Transverse colon (tissue), 4 donors: ENCODE data around the gene SLX4.

Experiments
- CTCF ChIP-seq, 5 experiments: fragments of 200-600 bp in 3 of 5; fragments of 450-650 bp in 2 of 5; sonication (generic) in 3 of 5; IDR thresholded peaks; 1 replicate in 2 of 5; 2 replicates in 3 of 5; pipeline ENCODE4 v1.5.1; 2016 to 2017; ENCODE audit warnings: antibody characterized with exemption in 5 of 5, inconsistent platforms in 3 of 5, mild to moderate bottlenecking in 2 of 5, moderate library complexity in 1 of 5
- EP300 ChIP-seq: sonication (generic); formaldehyde crosslinking; IDR thresholded peaks from one replicate; pipeline ENCODE4 v1.6.1; 2017; ENCODE audit warnings: antibody characterized with exemption, low read depth
- POLR2A ChIP-seq: fragments of 450-650 bp; IDR thresholded peaks from one replicate; pipeline ENCODE4 v1.6.1; 2016; ENCODE audit warnings: antibody characterized with exemption, mild to moderate bottlenecking, moderate library complexity
- POLR2AphosphoS5 ChIP-seq, 3 donors: sonication (generic); formaldehyde crosslinking; IDR thresholded peaks; one replicate each; pipeline ENCODE4 v1.6.1; 2016; ENCODE audit warnings: antibody characterized with exemption in 3 of 3

DNA sequence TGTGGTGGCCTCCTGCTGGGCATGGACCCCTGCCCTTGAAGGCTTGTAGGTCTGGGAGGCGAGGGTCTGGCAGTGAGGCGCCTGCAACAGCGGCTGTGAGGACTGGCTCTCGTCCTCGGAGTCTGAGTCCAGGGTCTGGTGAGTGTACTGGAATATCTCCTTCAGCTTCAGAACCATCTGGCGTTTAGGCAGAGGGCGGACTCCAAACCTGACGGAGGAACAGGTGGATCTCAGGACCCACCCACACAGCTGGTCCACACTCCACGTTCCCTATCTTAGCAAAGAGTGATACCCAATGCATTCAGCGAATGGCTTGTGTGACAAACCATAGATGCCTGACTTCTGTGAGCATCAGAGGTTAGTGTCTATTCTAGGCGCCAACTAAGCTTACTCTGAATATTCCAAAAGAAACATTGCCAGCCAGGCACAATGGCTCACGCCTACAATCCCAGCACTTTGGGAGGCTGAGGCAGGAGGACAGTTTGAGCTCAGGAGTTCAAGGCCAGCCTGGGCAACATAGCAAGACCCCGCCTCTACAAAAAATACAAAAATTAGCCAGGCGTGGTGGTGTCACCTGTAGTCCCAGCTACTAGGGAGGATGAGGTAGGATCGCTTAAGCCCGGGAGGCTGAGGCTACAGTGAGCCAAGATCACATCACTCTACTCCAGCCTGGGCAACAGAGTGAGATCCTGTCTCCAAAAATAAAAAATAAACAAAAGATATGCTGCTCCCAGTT, 27.9 kb downstream of the SLX4 start:
- TF ChIP-seq CTCF (IDR thresholded peaks at IDR 0.05) (no peak), EP300 (no peak), POLR2A (no peak), POLR2AphosphoS5 (IDR thresholded peaks at IDR 0.05) (no peak)
